ENCODE measurements around the gene DCUN1D5. TPM values are rescaled to one million over a fixed set of nuclear protein-coding genes. Genes with fewer than 3 reads are reported as not detected.

DCUN1D5 gene
- total RNA-seq, 3 donors from 2014 or later = 9.4 to 18.9 (median 14.5) TPM

DNA sequence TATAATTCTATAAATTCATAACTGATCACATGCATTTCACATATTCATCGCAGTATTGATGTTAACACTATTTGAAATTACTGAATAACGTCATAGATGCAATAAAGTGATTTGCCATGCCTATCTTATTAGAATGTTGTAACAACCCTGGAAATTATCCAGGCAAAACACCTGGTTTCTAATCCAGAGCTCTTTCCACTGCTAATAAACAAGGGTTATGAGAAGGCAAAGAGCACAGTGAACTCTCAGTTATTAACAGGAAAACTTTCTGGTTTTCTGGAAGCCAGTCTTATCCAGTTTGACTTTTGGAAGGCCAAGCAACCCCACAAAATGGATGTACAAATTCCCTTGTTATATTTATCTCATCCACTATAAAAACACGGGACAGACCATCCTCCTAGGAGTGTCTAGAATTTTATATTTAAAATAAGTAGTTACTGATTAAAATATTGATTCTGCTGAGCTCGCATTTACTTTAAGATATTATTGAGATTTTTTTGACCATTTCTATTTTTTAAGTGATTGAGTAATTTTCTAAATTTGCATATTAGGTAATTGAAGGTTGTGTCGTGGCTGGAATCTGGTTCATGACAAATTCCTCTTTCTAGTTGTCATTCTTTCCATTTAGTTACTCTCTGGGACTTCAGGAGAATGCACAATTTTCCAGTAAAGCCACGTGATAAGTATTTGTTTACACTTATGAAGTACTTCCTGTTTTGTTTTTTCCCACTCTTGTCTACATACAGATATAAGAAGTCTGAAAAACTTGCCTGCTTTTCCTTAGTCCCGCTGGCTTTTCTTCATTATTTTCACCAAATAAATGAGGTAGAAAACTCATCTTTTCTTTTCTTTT, 47.9 kb downstream of the DCUN1D5 start:
- ATAC-seq (no peak), DNase-seq (no peak)
- intact Hi-C loops (cut with DNase I, micrococcal nuclease) = no loop called here
- Histone ChIP-seq H3K9me3 (no peaks in the 10 kb centered on the region), H3K36me3 (ENCODE audit: low read depth) (no peaks in the 10 kb centered on the region), H3K4me3 (no peak overlapping the region), H3K4me1 (ENCODE audit: low read depth) (no peaks in the 10 kb centered on the region)
- TF ChIP-seq, protein P1, sequence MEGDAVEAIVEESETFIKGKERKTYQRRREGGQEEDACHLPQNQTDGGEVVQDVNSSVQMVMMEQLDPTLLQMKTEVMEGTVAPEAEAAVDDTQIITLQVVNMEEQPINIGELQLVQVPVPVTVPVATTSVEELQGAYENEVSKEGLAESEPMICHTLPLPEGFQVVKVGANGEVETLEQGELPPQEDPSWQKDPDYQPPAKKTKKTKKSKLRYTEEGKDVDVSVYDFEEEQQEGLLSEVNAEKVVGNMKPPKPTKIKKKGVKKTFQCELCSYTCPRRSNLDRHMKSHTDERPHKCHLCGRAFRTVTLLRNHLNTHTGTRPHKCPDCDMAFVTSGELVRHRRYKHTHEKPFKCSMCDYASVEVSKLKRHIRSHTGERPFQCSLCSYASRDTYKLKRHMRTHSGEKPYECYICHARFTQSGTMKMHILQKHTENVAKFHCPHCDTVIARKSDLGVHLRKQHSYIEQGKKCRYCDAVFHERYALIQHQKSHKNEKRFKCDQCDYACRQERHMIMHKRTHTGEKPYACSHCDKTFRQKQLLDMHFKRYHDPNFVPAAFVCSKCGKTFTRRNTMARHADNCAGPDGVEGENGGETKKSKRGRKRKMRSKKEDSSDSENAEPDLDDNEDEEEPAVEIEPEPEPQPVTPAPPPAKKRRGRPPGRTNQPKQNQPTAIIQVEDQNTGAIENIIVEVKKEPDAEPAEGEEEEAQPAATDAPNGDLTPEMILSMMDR (IDR thresholded peaks at IDR 0.05) = no peak

DNA sequence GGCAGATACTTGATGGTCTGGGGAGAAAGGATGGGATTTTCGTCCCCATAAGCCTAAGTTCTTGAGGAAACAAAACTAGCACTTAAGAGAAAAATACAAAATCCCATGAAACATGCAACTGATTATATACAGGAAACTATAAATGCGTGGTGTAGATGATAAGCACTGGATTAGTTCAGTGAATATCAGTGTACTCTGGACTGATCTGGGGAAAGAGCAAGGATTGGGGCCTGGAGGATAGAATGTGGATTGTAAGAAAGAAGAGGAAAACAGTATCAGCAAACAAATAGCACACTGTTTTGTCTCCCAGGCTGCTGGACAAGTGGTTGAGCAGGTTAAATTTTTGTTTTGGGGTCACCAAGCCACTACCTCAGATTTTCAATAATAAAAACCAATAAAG, 49.8 kb downstream of the DCUN1D5 start:
- ATAC-seq = no peak
- Histone ChIP-seq H3K4me1 (ENCODE audit: low read depth) (no peaks in the 10 kb centered on the region), H3K4me3 (no peak overlapping the region), H3K36me3 (ENCODE audit: low read depth) (no peaks in the 10 kb centered on the region), H3K9me3 (no peaks in the 10 kb centered on the region)
- TF ChIP-seq, protein P1 (IDR thresholded peaks at IDR 0.05) = no peak
- no peak for DNase-seq
- intact Hi-C loops (cut with DNase I, micrococcal nuclease) = no loop called here

- Histone ChIP-seq H3K4me3 (no peak overlapping the region), H3K36me3 (ENCODE audit: low read depth) (no peaks in the 10 kb centered on the region), H3K9me3 (no peaks in the 10 kb centered on the region), H3K4me1 (ENCODE audit: low read depth) (no peaks in the 10 kb centered on the region)
- DNase-seq = peak in 1 of 3 donors; percentile 74
- TF ChIP-seq, protein P1 (IDR thresholded peaks at IDR 0.05) = peak; percentile 10
- intact Hi-C loops (cut with DNase I, micrococcal nuclease) = no loop called here
- peak; percentile 91 for ATAC-seq
Measured at GRCh38 chr11:103035791-103036434, 56.0 kb downstream of the DCUN1D5 start.

DNA sequence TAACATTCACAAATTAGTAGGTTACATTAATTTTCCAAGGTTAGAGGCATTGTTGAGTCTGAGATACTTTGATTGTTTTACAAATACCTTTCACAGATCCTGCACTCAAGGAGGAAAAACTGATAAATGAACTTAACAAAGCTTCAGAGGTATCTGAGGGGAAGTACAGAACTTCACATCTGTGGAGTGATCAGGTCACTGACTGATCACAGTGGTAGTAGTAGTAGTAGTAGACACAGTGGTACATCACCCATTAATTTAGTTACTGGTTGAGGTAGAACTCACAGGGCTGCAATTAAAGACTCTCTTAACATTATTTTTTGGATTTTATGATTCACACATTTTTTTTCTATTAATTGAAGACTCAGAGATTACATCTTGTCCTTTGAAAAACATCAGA, 56.7 kb downstream of the DCUN1D5 start:
- DNase-seq = no peak
- TF ChIP-seq, protein P1 (IDR thresholded peaks at IDR 0.05) = no peak
- intact Hi-C loops (cut with DNase I, micrococcal nuclease) = no loop called here

GRCh38 chr11:103031834-103032233, 60.1 kb downstream of the DCUN1D5 start:
- intact Hi-C loops (cut with DNase I, micrococcal nuclease) = no loop called here
- TF ChIP-seq, protein P1 (IDR thresholded peaks at IDR 0.05) = no peak
- no peak for ATAC-seq

More for the DNA sequence above, 56.7 kb downstream of the DCUN1D5 start:
- Histone ChIP-seq H3K36me3 (ENCODE audit: low read depth) (no peaks in the 10 kb centered on the region), H3K4me1 (ENCODE audit: low read depth) (no peaks in the 10 kb centered on the region), H3K9me3 (no peaks in the 10 kb centered on the region), H3K4me3 (no peak overlapping the region)
- no peak for ATAC-seq

More at GRCh38 chr11:103031834-103032233, 60.1 kb downstream of the DCUN1D5 start:
- H3K4me3 ChIP-seq = no peak overlapping the region
- DNase-seq = no peak
- no peaks in the 10 kb centered on the region for H3K4me1 ChIP-seq (ENCODE audit: low read depth)
- no peaks in the 10 kb centered on the region for H3K9me3 ChIP-seq
- H3K36me3 ChIP-seq (ENCODE audit: low read depth) = no peaks in the 10 kb centered on the region

Measured in mucosa of descending colon (tissue), 3 donors.